GM12891 (cell line): ENCODE measurements around the gene PSMB11. TPM values are rescaled to one million over a fixed set of nuclear protein-coding genes. Genes with fewer than 3 reads are reported as not detected.

Experiments
- DNase-seq: peaks from one replicate; pipeline ENCODE4 v3.0.0; 2011; ENCODE audit warnings: low spot score; ENCODE audit not compliant: insufficient read length
- FAIRE-seq: peaks from 2 replicates; lab custom pipeline; 2011; peaks lifted over from hg19 to GRCh38; lab: Jason Lieb, UNC
- PAX5 ChIP-seq: IDR thresholded peaks from 2 replicates; pipeline ENCODE4 v1.6.1; 2011; ENCODE audit warnings: low read length, moderate library complexity, mild to moderate bottlenecking; ENCODE audit not compliant: insufficient read depth, severe bottlenecking
- POLR2A ChIP-seq: IDR thresholded peaks from 2 replicates; pipeline ENCODE4 v1.6.1; 2011; ENCODE audit warnings: low read depth, low read length, control low read depth
- POLR2AphosphoS5 ChIP-seq: IDR thresholded peaks from 2 replicates; pipeline ENCODE4 v1.6.1; 2011; ENCODE audit warnings: low read depth, low read length, control low read depth
- POU2F2 ChIP-seq: IDR thresholded peaks from 2 replicates; pipeline ENCODE4 v1.6.1; 2011; ENCODE audit warnings: low read depth, mild to moderate bottlenecking, control low read depth, low read length, moderate library complexity
- SPI1 ChIP-seq: IDR thresholded peaks from 2 replicates; pipeline ENCODE4 v1.6.1; 2011; ENCODE audit warnings: low read depth, low read length, control low read depth
- TAF1 ChIP-seq: IDR thresholded peaks from 2 replicates; pipeline ENCODE4 v1.6.1; 2011; ENCODE audit warnings: low read depth, low read length, control low read depth
- polyA plus RNA-seq: library from polyadenylated mRNA; unstranded; fragments of >200 nt; gene quantifications from one replicate; pipeline ENCODE4 v1.2.1, GENCODE V29; 2012; ENCODE audit warnings: low read depth, missing spikeins, inconsistent platforms; ENCODE audit not compliant: missing spikeins

The PSMB11 gene, protein sequence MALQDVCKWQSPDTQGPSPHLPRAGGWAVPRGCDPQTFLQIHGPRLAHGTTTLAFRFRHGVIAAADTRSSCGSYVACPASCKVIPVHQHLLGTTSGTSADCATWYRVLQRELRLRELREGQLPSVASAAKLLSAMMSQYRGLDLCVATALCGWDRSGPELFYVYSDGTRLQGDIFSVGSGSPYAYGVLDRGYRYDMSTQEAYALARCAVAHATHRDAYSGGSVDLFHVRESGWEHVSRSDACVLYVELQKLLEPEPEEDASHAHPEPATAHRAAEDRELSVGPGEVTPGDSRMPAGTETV
- not detected for polyA plus RNA-seq

DNA sequence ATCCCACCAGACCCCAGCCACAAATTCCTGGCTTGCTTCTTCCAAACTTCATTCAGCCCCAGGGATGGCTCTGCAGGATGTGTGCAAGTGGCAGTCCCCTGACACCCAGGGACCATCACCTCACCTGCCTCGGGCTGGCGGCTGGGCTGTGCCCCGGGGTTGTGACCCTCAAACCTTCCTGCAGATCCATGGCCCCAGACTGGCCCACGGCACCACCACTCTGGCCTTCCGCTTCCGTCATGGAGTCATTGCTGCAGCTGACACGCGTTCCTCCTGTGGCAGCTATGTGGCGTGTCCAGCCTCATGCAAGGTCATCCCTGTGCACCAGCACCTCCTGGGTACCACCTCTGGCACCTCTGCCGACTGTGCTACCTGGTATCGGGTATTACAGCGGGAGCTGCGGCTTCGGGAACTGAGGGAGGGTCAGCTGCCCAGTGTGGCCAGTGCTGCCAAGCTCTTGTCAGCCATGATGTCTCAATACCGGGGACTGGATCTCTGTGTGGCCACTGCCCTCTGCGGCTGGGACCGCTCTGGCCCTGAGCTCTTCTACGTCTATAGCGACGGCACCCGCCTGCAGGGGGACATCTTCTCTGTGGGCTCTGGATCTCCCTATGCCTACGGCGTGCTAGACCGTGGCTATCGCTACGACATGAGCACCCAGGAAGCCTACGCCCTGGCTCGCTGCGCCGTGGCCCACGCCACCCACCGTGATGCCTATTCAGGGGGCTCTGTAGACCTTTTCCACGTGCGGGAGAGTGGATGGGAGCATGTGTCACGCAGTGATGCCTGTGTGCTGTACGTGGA, at the start of gene PSMB11:
PSMB11 (plus strand) TSS at position 51 of the 804 bp plus-strand sequence; CDS start at position 65, 14 bp downstream.
- FAIRE-seq (no peak), DNase-seq (no peak)
- TF ChIP-seq POU2F2, result no peak
- no peak for TF ChIP-seq TAF1

DNA sequence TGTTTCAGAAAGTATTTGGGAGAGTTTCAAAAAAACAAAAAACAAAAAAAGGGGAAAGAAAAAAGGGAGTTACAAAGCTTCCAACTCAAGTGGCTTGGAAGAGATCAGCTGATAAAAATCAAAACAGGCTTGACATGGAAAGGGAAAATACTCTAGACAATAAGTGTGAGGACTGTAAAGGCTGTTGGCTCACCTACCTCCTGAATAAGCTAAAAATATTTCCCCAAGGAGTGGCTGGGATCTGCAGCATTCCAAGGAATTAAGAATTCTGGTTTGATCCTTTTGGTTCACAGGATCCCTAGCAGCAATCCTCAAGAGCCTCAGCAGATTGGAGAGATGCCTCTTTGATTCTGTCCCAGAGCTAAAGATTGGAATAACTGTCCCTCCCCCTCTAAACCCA, 48.5 kb upstream of the PSMB11 start:
- DNase-seq (no peak), FAIRE-seq (no peak)
- no peak for TF ChIP-seq SPI1
- TF ChIP-seq POU2F2, result no peak
- no peak for TF ChIP-seq TAF1
- TF ChIP-seq PAX5, result no peak
- no peak for TF ChIP-seq POLR2A
- TF ChIP-seq POLR2AphosphoS5, result no peak

DNA sequence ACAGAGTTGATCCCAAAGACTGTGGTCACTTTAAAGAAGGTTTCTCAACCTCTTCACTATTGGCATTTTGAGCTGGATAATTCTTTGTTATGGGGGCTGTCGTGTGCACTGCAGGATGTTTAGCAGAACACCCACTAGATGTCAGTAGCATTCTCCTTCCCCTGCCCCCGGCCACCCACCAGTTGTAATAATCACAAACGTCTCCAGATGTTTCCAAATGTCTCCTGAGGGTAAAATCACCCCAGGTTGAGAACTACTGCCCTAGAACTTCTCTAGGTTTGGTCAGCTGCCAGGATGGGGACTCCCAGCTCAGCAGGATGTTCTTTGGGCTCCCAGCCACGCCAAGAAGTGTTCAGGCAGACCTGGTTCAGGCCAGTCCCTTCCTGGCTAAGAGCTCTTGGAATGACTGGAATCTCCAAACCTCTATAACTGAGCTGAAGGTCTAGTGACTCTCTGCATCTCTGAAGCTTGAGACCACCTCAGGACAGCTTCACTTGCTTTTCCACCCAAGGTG, 47.2 kb upstream of the PSMB11 start:
- TF ChIP-seq POLR2AphosphoS5 (no peak), POU2F2 (no peak), SPI1 (no peak), POLR2A (no peak), PAX5 (no peak), TAF1 (no peak)
- FAIRE-seq (no peak), DNase-seq (no peak)

DNA sequence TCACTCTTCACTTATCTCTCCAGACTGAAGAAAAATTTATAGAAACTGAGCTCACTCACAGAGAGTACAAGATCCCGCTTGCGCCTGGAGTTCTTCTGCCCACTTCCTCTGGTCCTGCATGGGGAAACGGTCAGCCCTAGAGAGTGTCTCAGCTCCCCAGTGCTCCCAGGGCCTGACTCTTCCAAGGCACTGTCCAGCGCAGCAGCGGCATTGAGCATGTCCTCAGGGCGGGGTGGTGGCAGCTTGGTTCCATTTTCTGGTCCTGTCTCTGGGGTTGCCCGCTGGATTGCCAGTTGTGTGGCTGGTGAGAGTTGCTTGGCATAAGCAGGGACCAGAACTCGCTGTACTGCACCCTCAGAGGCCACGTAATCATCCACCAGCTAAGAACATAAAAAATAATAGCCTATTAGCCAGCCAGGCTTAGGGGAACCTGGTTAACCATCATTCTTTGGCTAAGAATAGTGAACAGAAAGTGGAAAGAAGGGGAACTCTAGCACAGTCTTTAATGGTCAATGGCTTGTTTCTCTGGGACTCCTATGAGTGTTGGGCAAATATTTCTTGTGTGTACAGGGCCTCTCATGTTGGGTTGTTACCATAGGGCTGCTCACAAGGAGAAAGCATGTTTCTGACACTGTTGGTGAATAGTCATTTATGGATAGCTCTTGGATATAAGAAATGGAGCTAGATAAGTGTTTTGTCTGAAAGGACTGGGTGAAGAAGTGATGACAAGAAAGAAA, 46.0 kb upstream of the PSMB11 start:
- TF ChIP-seq SPI1, result no peak
- no peak for TF ChIP-seq POLR2AphosphoS5
- TF ChIP-seq PAX5, result no peak
- TF ChIP-seq POU2F2, result no peak
- no peak for TF ChIP-seq POLR2A
- no peak for TF ChIP-seq TAF1
- no peak for DNase-seq

DNA sequence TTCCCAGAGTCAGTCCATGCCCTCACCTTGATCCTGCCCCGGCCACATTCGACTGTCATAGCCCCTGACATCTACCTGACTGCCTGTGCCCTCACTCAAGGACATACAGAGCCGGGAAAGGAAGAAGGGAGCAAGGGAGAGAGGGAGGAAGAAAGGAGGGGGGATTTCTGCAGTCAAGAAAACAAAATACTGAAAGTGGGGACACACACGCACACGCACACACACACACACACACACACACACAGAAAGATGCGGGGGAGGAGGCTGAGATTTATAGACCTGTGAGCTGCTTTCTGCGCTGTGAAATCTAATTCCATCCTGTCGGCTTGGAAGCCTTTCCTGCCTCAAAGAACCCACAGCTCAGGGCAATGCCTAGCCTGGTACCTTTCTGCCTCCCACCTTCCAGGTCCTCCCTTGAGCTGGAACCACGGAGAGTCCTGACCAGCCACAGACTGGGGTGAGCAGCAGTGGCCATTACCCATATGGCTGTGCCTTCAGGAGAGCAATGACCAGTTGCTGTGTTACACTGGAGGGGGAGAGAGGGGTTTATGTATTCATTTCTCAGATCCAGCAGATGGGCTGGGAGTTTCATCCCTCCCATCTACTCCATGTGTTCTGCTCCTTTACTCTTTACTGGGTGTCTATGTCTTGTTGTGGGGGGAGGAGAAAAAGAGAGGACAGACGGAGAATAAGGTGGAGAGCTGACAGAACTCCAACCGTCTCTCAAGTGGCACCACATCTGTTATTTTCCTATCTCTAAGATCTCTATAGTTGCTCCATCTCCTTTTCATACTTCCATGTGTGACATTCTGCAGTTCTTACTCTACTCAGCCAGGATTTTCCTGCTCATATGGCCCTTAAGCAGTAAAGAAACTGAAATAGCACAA, 45.0 kb upstream of the PSMB11 start:
- no peak for FAIRE-seq

More for the DNA sequence above, 46.0 kb upstream of the PSMB11 start:
- no peak for FAIRE-seq

DNA sequence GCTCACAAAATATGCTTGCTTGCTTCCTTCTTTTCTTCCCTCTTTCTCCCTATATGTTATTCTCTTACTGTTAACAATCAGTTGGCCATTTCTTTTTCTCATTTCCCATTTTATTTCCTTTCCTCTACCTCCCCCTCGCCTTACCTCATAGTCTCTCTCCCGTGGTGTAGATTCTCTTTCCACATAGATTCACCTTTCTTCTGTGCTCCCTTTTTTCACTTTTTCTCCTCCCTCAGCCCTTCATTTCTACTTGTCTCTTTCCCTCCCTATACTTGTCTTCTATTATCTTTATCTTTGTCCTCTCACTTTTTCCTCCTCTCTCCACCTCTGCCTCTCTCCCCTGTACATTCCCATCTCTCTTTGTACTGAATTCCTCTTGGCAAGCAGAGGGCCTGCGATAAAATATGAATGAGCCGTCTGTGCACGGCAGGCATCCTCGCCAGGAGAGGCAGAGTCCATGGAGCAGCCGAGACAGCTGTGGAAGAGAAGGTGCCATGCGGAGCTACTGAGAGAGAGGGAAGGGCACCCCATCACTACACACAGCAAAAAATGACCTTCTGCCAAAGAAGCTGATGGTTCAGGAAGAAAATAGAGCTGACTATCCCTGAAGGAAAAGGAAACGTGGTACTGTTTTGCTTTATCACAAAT, 44.2 kb upstream of the PSMB11 start:
- FAIRE-seq (no peak), DNase-seq (no peak)
- no peak for TF ChIP-seq POU2F2
- no peak for TF ChIP-seq POLR2AphosphoS5
- no peak for TF ChIP-seq TAF1
- no peak for TF ChIP-seq PAX5
- no peak for TF ChIP-seq POLR2A
- no peak for TF ChIP-seq SPI1

More for the DNA sequence above, 45.0 kb upstream of the PSMB11 start:
- TF ChIP-seq POLR2AphosphoS5 (no peak), POLR2A (no peak), PAX5 (no peak), SPI1 (no peak), TAF1 (no peak), POU2F2 (no peak)
- no peak for DNase-seq

DNA sequence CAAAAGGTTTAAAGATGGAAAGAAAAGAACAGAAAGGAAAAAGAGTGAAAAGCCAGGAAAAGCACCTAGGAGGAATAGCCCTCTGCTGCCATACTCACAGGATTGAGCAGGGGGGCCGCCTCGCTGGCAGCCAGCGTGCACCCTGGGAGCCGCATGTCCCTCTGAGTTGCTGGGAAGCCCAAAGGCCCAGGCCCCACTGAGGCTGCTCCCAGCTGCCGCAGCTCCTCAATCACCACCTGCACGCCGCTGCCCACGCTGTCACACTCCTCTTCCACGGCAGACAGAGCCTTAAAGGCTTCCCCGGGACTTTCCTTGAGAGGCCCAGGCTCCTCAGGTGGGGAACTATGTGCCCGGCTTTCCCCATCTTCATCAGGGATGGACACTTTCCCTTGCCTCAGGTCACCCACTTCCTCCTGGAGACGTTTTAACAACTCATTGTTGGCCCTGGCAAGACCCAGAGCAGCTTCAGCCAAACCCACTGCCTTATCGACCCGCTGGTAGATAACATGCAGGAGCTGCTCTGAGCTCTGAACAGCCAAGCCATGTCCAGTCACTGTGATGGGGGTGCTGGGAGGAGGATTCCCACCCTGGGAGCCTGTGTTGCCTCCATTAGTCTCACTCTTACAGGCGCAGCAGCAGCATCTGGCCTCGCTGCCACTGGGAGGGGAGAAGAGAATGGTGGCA, 43.5 kb upstream of the PSMB11 start:
- no peak for FAIRE-seq
- no peak for DNase-seq
- TF ChIP-seq POU2F2, result no peak
- TF ChIP-seq POLR2AphosphoS5, result no peak
- no peak for TF ChIP-seq SPI1
- no peak for TF ChIP-seq TAF1
- no peak for TF ChIP-seq POLR2A
- TF ChIP-seq PAX5, result no peak
